ENCODE data around the gene PDE8B.

The PDE8B gene

DNA sequence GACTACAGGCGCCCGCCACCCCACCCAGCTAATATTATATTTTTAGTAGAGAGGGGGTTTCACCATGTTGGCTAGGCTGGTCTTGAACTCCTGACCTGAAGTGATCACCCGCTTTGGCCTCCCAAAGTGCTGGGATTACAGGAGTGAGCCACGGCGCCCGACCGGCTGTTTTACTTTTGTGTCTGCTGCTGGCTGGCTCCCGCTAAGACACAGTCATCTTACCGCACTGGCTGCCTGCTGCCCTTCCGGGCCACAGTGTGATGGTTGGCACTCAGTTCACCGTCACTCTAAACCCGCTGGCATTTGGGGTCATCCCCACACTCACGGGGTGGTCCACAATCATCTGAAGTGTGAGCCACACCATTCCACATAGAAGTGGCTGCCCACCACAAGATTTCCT, 188.0 kb downstream of the PDE8B start:
- no peak for DNase-seq (ENCODE audit: low spot score)

DNA sequence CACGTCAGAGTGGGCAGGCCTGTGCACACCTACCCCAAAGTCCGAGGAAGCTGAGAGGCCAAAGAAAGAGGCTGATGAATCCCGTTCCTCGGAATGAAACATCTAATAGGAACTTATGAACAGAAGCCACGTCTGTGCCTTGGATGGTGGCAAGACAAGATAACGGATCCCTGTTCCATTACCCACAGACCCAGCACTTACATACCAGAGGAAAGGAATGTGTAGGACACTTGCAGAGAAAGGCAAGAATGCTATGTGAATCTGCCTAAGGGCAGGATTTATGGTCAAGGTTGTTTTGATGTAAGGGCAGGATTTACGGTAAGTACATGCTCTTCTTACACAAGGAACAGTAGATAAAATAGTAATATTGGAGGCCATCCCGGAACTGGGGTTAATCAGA, 188.4 kb downstream of the PDE8B start:
- DNase-seq (ENCODE audit: low spot score), result no peak

DNA sequence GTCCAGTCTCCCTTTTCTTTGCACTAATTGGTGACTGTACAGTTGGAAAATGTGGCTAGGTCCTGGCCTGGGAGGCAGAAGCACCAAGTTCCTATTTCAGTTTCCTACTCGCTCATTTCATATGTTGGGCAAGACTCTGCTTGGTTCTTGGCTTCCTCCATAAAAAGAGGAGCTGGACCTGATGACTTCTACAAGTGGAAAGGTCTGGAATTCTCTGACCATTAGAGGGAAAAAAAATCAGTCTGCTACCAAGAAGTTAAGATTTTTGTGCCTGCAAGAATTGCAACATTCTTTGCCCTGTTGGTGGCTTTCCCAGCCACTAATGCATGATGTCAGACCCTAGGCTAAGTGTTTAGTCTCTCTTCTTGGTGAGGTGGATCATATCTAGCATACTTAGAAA, 190.2 kb downstream of the PDE8B start:
- DNase-seq (ENCODE audit: low spot score), result no peak

DNA sequence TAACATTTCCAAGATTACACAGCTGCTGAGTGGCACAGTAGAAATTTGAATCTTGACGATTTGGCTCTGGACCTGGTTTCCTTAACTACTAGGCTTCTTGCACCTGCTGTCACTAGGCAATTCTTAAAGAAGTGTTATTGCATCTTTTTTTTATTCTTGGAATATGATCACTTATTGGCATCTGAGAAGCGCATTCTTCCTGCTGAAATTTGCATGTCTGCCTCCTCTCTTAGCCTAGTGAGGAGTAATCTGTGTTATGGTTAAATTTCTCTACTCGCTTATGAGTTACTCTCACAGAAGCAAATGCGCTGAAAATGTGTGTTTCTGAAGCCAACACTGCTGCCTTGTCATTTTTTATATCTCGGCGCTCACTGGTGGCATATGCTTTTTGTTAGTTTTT, 192.3 kb downstream of the PDE8B start:
- DNase-seq (ENCODE audit: low spot score), result no peak

DNA sequence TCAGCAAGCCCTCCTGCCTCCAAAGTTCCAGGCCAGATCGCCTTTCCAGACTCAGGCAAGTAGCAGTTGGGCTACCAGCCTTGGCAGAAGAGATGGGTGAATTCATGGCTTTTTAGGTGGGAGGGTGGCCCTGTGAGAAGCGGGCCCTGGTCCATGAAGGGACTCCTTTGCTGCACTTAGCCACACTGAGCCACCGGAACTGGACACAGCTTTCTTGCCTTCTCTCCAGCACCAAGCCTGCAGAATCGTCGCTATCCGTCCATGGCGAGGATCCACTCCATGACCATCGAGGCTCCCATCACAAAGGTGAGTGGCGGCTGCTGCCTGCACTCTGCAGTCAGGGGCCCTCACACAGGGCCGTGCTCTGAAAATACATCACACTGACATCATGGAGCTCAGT, 196.7 kb downstream of the PDE8B start:
- no peak for DNase-seq (ENCODE audit: low spot score)

DNA sequence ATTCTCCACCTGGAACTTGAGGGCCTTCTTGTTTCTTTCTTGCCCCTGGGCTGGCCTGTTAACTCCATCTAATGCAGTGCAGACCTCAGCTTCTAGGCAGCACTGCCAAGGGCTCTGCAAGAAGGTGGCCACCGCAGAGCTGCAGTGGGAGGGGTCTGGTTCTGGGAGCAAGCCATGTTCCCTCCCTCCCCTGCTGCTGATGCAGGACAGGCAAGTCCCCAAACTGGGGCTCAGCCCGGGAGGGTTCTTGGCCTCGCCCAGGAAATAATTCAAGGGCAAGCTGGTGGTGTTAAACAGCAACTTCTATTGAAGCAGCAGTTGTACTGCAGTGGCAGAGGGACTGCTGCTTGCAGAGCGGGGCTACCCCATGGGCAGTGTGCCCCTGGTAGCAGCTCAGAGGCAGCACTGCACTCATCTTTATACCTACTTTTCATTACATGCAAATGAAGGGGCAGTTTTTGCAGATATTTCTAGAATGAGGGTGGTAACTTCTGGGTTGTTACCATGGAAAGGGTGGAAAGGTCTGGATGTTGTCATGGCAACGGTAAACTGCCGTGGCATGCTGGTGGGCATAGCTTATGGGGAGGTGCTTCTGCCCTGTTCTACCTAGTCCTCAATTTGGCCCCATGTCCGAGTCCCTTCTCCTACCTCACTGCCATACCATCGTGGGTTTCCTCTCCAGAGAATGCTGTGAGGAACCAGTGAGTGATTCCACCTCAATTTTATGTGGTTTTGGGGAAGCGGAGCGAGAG, 199.6 kb downstream of the PDE8B start:
- DNase-seq (ENCODE audit: low spot score), result no peak

DNA sequence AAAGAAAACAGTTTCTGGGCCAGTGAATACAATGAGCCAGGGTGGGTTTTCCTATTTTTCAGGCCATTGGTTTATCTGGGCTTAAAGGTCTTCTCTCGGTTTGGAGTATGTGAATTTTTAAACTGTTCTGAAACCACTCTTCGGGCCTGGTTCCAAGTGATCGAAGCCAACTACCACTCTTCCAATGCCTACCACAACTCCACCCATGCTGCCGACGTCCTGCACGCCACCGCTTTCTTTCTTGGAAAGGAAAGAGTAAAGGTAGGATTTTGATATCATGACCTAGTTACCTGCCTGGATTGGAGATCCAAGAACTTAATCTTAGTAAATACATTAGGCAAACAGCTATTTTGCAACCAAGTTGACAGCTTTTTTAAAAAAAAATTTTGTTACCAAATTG, 202.6 kb downstream of the PDE8B start:
- DNase-seq (ENCODE audit: low spot score), result no peak

DNA sequence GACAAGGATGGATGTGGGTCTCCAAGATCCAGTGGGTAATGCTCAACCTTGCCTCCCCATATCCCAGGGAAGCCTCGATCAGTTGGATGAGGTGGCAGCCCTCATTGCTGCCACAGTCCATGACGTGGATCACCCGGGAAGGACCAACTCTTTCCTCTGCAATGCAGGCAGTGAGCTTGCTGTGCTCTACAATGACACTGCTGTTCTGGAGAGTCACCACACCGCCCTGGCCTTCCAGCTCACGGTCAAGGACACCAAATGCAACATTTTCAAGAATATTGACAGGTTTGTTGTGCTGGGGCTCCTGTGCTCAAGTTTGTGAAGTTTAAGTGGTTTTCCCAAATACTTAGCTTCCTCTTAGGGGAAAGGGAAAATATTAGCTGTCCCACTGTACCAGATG, 207.7 kb downstream of the PDE8B start:
- peak; percentile 14 for DNase-seq (ENCODE audit: low spot score)

DNA sequence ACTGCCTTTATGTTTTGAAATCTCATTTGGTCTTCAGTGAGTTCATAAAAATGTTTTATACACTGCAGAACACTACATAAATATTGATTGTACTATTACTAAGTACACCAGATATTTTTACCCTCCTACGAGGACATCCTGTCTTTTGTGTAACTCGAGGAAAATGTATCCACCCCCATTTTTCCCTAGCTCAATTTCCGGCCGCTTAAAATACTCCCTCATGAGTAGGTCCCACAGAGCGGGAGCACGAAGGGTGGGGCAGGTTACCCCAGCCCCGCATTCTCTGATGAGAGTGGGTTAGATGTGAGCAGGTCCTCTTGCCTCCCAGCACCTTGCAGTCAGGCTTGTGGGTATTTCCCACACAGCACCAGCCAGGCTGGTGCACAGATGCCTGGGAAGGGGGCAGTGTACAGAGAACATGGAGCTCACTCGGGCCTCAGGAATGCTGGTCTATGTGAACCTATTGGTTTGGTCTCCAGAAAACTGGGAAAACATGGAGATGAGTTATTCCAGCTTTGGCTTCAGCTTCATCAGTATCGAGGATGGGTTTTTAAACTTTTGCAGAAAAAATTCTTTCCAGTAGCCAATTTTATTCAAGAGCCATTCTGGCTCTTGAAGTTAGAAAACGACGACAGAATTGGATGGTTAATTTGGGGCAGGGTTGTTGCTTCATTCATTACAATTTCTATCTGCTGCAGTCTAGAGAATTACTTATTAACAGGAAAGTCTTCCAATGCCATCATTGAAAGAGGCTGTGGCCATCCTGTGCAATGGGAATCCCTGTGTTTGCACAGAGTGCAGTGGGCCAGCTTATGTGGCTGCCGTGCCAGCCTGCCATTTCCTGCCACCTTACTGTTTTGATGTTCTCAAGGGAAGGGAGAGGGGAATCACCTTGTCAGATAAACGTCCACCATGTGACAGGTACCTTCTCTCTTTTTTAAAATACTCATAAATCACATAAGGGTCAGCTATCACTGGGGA, 208.4 kb downstream of the PDE8B start:
- peak; percentile 17 for DNase-seq (ENCODE audit: low spot score)

DNA sequence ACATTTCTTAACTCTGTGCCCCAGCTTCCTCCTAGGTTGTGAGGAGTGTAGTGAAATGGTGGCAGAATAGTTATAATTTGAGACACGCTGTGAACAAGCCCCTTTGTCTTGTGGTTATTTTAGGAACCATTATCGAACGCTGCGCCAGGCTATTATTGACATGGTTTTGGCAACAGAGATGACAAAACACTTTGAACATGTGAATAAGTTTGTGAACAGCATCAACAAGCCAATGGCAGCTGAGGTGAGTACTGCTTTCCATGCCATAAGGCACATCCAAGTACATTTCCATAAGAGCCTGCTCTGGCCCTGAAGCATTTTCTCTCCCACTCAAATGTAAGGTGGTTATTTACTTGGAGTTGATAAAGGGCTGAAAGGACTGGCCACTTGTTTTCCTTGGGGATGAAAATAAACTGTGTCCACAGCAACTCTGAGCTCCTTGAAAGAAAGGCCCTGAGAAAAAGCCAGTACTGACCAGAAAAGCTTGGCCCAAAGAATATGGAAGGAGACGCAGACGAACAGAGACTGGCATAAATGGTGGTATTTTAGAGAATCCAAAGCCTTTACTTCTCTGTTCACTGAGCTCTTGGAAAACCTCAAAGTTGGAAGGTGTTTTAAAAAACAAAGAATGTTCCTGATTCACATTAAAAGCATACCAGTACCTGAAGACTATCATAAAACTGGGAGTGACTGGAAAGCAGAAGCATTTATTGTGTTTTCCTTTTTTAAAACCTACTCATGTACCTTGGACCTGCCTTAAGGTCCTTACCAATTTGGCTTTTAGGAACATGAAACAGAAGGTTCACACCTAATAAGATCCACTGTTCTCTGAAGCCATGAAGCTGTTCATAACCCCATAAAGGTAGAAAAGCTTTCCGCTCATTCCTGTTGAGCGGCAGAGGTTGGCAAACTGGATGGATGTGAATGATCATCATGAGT, 209.4 kb downstream of the PDE8B start:
- no peak for DNase-seq (ENCODE audit: low spot score)

DNA sequence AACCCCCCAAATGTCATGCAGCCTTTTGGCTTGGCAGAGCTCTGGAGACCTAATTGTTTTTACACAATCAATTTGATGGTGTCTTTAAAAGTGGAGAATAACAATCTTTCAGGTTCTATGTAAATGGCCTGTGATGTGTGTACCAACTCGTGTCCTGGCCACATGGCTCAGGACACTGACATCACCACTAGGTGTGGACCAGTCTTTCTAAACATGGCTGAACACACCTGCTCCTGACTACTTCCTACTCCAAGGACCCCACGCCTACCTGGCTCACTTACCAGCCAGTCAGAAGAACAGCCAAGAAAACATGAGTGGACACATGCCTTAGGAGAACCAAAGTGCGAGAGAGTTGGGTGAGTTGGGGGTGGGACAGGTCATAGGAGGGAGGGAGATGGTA, 210.5 kb downstream of the PDE8B start:
- DNase-seq (ENCODE audit: low spot score), result no peak

DNA sequence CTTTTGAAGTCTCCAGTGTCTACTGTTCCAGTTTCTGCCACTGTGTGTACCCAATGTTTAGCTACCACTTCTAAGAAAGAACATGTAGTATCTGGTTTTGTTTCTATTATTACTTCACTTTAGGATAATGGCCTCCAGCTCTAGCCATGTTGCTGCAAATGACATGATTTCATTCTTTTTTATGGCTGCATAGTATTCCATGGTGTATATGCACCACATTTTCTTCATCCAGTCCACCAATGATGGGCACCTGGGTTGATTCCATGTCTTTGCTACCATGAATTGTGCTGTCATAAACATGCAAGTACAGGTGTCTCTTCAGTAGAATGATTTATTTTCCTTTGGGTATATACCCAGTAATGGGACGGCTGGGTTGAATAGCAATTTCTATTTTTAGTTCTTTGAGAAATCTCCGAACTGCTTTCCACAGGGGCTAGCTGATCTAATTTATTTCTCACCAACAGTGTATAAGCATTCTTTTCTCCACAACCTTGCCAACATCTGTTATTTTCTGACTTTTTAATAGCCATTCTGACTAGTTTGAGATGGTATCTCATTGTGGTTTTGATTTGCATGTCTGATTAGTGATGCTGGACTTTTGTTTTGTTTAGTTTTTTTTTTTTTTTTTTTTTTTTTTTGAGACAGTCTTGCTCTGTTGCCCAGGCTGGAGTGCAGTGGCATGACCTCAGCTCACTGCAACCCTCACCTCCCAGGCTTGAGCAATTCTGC, 212.7 kb downstream of the PDE8B start:
- no peak for DNase-seq (ENCODE audit: low spot score)

DNA sequence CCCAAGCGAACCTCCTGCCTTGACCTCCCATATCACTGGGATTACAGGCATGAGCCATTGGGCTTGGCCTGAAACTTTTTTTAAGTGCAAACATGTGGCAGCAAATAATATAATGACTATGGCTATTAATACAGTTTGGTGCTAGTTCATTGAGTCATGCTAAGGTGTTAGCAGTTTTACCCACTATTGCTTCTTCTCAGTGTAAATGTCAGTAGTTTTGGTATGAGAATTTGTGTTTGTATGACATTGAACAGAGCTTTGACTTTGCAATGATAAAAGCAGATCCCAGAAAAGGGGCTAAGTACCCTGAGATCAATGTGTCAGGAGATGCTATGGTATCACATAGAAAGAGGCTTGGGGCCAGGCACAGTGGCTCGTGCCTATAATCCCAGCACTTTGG, 214.4 kb downstream of the PDE8B start:
- DNase-seq (ENCODE audit: low spot score), result no peak

DNA sequence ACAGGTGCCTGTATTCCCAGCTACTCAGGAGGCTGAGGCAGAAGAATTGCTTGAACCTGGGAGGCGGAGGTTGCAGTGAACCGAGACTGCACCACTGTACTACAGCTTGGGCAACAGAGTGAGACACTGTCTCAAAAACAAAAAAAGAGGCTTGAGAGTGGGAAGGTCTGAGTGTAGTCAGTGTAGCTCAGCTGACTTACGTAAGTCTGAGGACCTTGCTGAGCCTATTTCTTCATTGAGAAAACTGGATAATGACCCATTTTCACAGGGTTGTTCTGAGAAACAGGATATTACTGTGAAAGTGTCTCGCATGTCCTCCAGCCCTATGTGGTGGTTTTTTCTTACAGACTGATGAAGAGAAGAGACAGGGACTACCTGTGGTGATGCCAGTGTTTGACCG, 214.9 kb downstream of the PDE8B start:
- DNase-seq (ENCODE audit: low spot score), result no peak

DNA sequence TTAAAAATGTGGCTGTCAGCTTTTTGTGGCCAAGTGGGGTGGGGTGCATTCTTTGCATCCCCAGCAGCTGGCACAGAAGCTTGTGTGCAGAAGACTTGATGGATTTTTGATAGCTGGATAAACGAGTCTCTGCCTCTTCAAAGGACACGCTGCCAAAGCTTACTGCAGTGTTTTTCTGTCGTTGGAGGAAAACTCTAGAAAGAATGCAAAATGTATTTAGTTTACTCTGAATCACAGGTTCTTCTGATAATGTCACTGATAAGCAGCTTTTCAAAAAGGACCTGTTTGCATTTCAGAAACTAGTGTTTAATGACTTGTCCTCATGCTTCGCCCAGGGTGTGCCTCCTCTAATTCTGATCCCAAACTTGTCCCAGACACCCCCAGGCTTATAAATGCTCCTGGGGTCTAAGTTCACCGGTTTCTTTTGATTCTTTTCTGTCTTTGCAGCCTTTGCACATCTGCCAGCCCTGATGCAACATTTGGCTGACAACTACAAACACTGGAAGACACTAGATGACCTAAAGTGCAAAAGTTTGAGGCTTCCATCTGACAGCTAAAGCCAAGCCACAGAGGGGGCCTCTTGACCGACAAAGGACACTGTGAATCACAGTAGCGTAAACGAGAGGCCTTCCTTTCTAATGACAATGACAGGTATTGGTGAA, 215.6 kb downstream of the PDE8B start:
- no peak for DNase-seq (ENCODE audit: low spot score)

DNA sequence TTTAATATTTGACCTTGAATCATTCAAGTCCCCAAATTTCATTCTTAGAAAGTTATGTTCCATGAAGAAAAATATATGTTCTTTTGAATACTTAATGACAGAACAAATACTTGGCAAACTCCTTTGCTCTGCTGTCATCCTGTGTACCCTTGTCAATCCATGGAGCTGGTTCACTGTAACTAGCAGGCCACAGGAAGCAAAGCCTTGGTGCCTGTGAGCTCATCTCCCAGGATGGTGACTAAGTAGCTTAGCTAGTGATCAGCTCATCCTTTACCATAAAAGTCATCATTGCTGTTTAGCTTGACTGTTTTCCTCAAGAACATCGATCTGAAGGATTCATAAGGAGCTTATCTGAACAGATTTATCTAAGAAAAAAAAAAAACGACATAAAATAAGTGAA, 216.2 kb downstream of the PDE8B start:
- peak; percentile 36 for DNase-seq (ENCODE audit: low spot score)

DNA sequence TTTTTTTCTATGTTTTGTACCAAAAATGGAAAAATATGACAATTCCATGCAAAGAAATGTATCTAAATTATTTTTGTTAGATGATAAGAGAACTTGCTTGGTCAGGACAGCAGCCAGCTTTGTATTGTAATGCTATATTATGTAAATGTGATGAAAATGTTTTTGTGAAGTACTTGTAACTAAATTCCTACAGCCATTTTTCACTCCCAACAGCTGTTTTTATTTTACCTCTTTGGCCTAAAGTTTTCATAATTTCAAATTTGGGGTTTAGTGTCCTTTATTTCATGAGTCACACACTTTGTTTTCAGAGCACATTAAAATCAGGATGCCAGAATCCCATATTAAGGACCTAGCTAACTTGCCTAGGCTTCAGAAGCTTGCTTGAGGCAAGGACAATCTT, 217.5 kb downstream of the PDE8B start:
- DNase-seq (ENCODE audit: low spot score), result no peak

DNA sequence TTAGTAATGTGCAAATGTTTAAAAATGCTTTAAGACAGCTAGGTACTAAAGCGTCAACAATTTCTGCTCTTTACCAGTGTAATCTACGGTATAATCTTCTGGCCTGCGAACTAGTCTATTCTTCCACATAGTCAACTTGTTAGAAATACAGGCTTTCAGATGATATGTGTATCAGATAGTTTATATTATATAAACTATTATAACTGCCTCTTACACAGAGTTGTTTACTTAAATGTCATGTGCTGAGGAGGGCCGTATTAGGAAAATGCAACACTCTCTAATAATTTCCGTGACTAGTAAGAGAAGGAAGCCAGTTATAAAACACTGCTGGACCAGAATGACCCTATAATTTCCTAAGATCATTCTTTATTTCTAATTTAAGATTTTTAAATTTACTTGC, 218.0 kb downstream of the PDE8B start:
- no peak for DNase-seq (ENCODE audit: low spot score)

DNA sequence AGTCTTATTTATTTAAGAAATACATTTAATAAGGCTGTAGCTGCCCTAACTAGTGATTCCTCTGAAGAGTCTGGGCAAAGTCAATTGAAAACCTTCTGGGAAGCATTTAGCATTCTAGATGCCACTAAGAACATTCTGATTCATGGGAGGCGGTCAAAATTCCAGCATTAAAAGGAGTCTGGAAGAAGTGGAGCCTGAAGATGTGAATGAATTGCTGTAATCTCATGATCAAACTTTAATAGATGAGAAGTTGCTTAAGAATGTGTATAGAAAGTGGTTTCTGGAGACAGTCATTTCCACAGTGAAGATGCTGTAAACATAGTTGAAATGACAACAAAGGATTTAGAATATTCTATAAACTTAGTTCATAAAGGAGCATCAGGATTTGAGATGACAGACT, 220.2 kb downstream of the PDE8B start:
- no peak for DNase-seq (ENCODE audit: low spot score)

DNA sequence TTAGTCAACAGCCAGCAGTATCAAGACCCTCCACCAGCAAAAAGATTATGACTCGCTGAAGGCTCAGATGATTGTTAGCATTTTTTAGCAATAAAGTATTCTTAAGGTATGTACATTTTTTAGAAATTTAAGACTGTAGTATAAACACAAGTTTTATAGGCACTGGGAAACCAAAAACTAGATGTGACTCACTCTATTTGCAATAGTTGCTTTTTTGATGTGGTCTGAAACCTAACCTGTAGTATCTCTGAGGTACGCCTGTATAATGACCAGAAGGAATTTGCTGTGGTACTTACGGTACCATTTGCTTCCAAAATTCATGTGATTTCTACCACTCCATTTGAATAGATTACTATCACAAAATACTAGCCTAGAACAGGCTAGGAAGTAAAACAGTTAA, 220.8 kb downstream of the PDE8B start:
- no peak for DNase-seq (ENCODE audit: low spot score)

DNA sequence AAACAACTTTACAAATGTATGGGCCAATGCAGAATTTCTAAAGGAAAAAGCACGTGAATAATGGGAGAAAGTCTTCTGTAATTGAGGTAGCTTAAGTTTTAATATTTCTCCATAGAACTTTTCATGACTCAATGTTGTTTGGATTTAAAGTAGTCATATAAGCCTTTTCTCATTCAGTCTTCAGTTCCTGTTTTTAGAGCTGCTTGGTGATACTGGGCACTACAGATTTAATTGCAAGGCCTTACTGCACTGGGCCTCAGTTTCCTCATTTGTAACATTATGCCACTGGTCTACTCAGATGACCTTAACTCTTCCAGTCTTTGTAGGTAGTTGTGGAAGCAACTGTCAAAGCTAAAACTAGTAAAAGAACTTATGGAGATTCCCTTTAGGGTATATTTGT, 221.2 kb downstream of the PDE8B start:
- no peak for DNase-seq (ENCODE audit: low spot score)
